ENCODE results near the gene NKAPL.

DNA sequence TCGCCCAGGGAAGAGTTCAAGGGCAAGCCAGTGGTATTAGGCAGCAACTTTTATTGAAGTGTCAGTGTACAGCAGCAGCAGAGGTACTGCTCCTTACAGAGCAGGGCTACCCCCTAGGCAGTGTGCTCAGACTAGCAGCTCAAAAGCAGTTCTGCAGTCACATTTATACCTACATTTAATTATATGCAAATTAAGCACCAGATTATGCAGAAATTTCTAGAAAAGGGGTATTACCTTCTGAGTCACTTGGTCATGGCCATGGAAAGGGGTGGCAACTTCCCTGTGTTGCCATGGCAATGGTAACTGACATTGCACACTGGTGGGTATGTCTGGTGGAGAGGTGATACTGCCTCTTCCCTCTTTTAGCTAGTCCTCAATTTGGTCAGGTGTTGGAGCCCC, 5.0 kb upstream of the NKAPL start:
- TF ChIP-seq, protein P1, sequence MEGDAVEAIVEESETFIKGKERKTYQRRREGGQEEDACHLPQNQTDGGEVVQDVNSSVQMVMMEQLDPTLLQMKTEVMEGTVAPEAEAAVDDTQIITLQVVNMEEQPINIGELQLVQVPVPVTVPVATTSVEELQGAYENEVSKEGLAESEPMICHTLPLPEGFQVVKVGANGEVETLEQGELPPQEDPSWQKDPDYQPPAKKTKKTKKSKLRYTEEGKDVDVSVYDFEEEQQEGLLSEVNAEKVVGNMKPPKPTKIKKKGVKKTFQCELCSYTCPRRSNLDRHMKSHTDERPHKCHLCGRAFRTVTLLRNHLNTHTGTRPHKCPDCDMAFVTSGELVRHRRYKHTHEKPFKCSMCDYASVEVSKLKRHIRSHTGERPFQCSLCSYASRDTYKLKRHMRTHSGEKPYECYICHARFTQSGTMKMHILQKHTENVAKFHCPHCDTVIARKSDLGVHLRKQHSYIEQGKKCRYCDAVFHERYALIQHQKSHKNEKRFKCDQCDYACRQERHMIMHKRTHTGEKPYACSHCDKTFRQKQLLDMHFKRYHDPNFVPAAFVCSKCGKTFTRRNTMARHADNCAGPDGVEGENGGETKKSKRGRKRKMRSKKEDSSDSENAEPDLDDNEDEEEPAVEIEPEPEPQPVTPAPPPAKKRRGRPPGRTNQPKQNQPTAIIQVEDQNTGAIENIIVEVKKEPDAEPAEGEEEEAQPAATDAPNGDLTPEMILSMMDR (conservative IDR thresholded peaks at IDR 0.05 in 1 of 2, IDR thresholded peaks at IDR 0.05 in 1 of 2; ENCODE audit: low read depth in 1 of 2, low read length in 2 of 2): no peak
- no peak for TF ChIP-seq EZH2 (IDR thresholded peaks at IDR 0.05; ENCODE audit: low read length, missing control alignments)

Measured in fibroblast of lung (primary cell).